PC-3 (cell line): ENCODE measurements around the gene ADAM11. TPM values are rescaled to one million over a fixed set of nuclear protein-coding genes. Genes with fewer than 3 reads are reported as not detected.

Experiments used
- ATAC-seq: fragments of 200-7000 bp; cut with Tn5 transposase; 2 replicates; pipeline ENCODE4 v1.9.1; 2020; ENCODE audit warnings: mild to moderate bottlenecking, moderate library complexity
- BruUV-seq: library from RNA; stranded (reverse); fragments of 400-500 nt; replicated peaks from 2 replicates; lab custom pipeline; 2021; lab: Mats Ljungman, UMichigan
- CTCF ChIA-PET: fragments of 300-600 bp; sonication (Branson Sonifier 250); formaldehyde crosslinking; loops from one replicate; lab custom pipeline; 2022; ENCODE audit warnings: antibody characterized with exemption; lab: Charles Lee
- POLR2A ChIA-PET: fragments of 300-600 bp; sonication (Branson Sonifier 250); formaldehyde crosslinking; loops from one replicate; lab custom pipeline; 2022; ENCODE audit warnings: antibody characterized with exemption; ENCODE audit not compliant: unreplicated experiment; lab: Charles Lee
- DNase-seq: peaks from one replicate; pipeline ENCODE4 v3.0.0-alpha.2; 2015
- H2AFZ ChIP-seq: fragments of 300-600 bp; sonication (generic); 2 replicates; pipeline ENCODE4 v1.6.0; 2016; ENCODE audit warnings: antibody characterized with exemption, low read length
- H3F3A ChIP-seq: fragments of 300-600 bp; sonication (generic); one replicate; pipeline ENCODE4 v1.6.0; 2017; ENCODE audit warnings: antibody characterized with exemption, low read length, control low read depth, mild to moderate bottlenecking; ENCODE audit not compliant: unreplicated experiment
- H3K27ac ChIP-seq: fragments of 300-600 bp; sonication (generic); 2 replicates; pipeline ENCODE4 v1.5.1; 2016; ENCODE audit warnings: mild to moderate bottlenecking, low read length
- H3K27me3 ChIP-seq: fragments of 300-600 bp; sonication (generic); 2 replicates; pipeline ENCODE4 v1.6.1; 2016; ENCODE audit warnings: low read length, mixed read lengths
- H3K36me3 ChIP-seq: fragments of 300-600 bp; sonication (generic); 2 replicates; pipeline ENCODE4 v1.6.1; 2016; ENCODE audit warnings: low read depth, mixed run types, low read length, mixed read lengths
- H3K4me1 ChIP-seq: fragments of 300-600 bp; sonication (generic); 2 replicates; pipeline ENCODE4 v1.5.1; 2016; ENCODE audit warnings: low read length; ENCODE audit not compliant: insufficient read depth
- H3K4me2 ChIP-seq: fragments of 300-600 bp; sonication (generic); 2 replicates; pipeline ENCODE4 v1.6.0; 2016; ENCODE audit warnings: low read length
- H3K4me3 ChIP-seq: fragments of 300-600 bp; sonication (generic); 2 replicates; pipeline ENCODE4 v1.5.1; 2016; ENCODE audit warnings: mild to moderate bottlenecking, low read length, mixed read lengths
- H3K79me2 ChIP-seq: fragments of 300-600 bp; sonication (generic); 2 replicates; pipeline ENCODE4 v1.6.1; 2017; ENCODE audit warnings: low read length, mixed read lengths
- H3K9ac ChIP-seq: fragments of 300-600 bp; sonication (generic); 2 replicates; pipeline ENCODE4 v1.6.0; 2016; ENCODE audit warnings: mild to moderate bottlenecking, low read length
- H3K9me2 ChIP-seq: fragments of 300-600 bp; sonication (generic); replicated peaks from 2 replicates; pipeline ENCODE4 v1.6.1; 2016; ENCODE audit warnings: mixed run types, low read length, mixed read lengths
- H3K9me3 ChIP-seq: fragments of 300-600 bp; sonication (generic); 2 replicates; pipeline ENCODE4 v1.6.1; 2016; ENCODE audit warnings: low read length, mixed read lengths
- H4K20me1 ChIP-seq: fragments of 300-600 bp; sonication (generic); 2 replicates; pipeline ENCODE4 v1.6.1; 2016; ENCODE audit warnings: low read length, mixed read lengths
- EZH2 ChIP-seq: fragments of 300-600 bp; sonication (generic); IDR thresholded peaks from one replicate; pipeline ENCODE4 v1.6.1; 2017; ENCODE audit warnings: antibody characterized with exemption, mild to moderate bottlenecking, low read length; ENCODE audit not compliant: unreplicated experiment
- EZH2phosphoT487 ChIP-seq: fragments of 300-600 bp; sonication (generic); IDR thresholded peaks from 2 replicates; pipeline ENCODE4 v1.6.1; 2018; ENCODE audit warnings: mild to moderate bottlenecking, antibody characterized with exemption, low read length, borderline replicate concordance
- intact Hi-C: fragments of 100-400 bp; cut with micrococcal nuclease; formaldehyde crosslinking; loops from 2 replicates; pipeline ENCODE4 v1.9.0; 2023
- total RNA-seq: library from RNA; depleted of rRNA; stranded (reverse); fragments of >200 nt; gene quantifications from 2 replicates; pipeline ENCODE4 v1.2.3, GENCODE V29; 2014
- TF ChIP-seq, protein P1 (sequence below): fragments of 300-600 bp; sonication (generic); conservative IDR thresholded peaks from 2 replicates; pipeline ENCODE4 v1.5.1; 2017; ENCODE audit warnings: antibody characterized with exemption, low read depth, mild to moderate bottlenecking, low read length

Gene ADAM11
- total RNA-seq, 1 experiment from 2014 or later = 2.9 TPM

DNA sequence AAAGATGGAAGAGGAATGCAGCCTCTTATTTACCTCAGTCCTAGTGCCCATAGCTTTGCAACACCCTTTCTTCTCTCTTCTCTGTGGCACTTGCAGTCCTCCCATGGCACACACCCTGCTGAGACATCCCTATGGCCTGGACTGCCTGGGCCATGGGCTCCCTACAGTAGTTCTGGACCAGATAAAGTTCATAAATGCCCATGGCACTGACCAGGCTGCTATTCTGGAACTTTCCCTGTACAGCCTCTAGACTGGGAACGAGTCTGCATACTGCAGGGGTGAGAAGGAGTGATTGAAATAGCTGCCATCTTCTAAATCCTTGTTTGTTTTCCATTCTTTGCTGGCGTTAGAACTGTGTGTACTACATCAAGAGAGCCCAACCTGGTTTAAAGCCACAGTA lies 24.5 kb upstream of the ADAM11 start:
- ChIA-PET CTCF (no interaction called here), POLR2A (no interaction called here)
- Histone ChIP-seq H3K27ac (no peak overlapping the region), H3K36me3 (peaks cover 38% of the 10 kb centered on the region), H3K9me3 (no peaks in the 10 kb centered on the region), H3K9me2 (no peaks in the 10 kb centered on the region), H3K4me1 (no peaks in the 10 kb centered on the region), H3K4me2 (no peak overlapping the region), H3K79me2 (no peaks in the 10 kb centered on the region), H3K9ac (no peak overlapping the region), H3K4me3 (no peak overlapping the region), H3F3A (no peaks in the 10 kb centered on the region), H3K27me3 (no peaks in the 10 kb centered on the region), H4K20me1 (no peaks in the 10 kb centered on the region), H2AFZ (no peak overlapping the region)
- DNase-seq (no peak), ATAC-seq (no peak)
- BruUV-seq = no TSS peak
- intact Hi-C loops = no loop called here
- TF ChIP-seq, protein P1, sequence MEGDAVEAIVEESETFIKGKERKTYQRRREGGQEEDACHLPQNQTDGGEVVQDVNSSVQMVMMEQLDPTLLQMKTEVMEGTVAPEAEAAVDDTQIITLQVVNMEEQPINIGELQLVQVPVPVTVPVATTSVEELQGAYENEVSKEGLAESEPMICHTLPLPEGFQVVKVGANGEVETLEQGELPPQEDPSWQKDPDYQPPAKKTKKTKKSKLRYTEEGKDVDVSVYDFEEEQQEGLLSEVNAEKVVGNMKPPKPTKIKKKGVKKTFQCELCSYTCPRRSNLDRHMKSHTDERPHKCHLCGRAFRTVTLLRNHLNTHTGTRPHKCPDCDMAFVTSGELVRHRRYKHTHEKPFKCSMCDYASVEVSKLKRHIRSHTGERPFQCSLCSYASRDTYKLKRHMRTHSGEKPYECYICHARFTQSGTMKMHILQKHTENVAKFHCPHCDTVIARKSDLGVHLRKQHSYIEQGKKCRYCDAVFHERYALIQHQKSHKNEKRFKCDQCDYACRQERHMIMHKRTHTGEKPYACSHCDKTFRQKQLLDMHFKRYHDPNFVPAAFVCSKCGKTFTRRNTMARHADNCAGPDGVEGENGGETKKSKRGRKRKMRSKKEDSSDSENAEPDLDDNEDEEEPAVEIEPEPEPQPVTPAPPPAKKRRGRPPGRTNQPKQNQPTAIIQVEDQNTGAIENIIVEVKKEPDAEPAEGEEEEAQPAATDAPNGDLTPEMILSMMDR = no peak
- TF ChIP-seq EZH2 = no peak
- TF ChIP-seq EZH2phosphoT487 = no peak

DNA sequence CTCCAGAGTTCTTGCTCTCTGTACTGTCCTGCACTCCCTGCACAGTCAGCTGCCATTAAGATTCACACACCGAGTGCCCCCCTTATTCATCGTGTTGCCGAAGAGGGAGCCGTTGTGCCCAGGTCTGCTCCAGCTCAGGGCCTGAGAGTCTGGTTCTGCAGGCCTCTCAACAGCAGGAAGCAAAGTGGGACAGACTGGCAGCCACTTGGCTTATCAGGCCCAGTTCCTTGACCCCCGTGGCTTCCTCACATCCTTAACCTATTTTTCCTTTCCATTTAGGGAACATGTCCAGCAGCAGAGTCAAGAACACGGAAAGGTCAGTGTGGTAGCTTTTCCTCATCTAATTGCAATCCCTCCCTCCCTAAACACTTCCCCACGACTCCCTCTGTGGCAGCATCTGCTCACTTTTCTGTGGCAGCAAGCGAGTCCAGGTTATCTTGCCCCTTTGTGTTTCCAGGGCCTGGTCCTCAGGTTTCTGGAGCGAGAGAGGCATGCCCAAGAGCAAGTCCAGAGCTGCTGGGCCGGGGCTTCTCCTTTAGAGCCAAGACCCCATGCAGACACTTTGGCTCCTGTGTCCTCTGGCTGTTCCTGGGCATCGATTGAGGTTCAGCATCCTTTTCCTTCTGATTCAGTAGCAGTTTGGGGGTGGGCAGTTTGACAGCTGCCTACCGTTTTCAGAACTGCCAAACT lies 22.1 kb upstream of the ADAM11 start:
- Histone ChIP-seq H3K9me2 (no peaks in the 10 kb centered on the region), H3K4me3 (no peak overlapping the region), H3K79me2 (no peaks in the 10 kb centered on the region), H3K36me3 (peaks cover 35% of the 10 kb centered on the region; the same call in 1 of the 2 replicates), H3K9ac (no peak overlapping the region), H3K4me2 (no peak overlapping the region), H2AFZ (no peak overlapping the region), H3K4me1 (no peaks in the 10 kb centered on the region), H3K27me3 (no peaks in the 10 kb centered on the region), H4K20me1 (no peaks in the 10 kb centered on the region), H3F3A (no peaks in the 10 kb centered on the region), H3K27ac (no peak overlapping the region), H3K9me3 (no peaks in the 10 kb centered on the region)
- TF ChIP-seq, protein P1 = no peak
- intact Hi-C loops = no loop called here
- DNase-seq = no peak
- ChIA-PET POLR2A (no interaction called here), CTCF (interaction anchor here (0.5 kb wide), 1 partner anchor 59 kb away, joined by 3 read pairs; no protein-coding TSS in a partner anchor)
- ATAC-seq = no peak
- no TSS peak for BruUV-seq

DNA sequence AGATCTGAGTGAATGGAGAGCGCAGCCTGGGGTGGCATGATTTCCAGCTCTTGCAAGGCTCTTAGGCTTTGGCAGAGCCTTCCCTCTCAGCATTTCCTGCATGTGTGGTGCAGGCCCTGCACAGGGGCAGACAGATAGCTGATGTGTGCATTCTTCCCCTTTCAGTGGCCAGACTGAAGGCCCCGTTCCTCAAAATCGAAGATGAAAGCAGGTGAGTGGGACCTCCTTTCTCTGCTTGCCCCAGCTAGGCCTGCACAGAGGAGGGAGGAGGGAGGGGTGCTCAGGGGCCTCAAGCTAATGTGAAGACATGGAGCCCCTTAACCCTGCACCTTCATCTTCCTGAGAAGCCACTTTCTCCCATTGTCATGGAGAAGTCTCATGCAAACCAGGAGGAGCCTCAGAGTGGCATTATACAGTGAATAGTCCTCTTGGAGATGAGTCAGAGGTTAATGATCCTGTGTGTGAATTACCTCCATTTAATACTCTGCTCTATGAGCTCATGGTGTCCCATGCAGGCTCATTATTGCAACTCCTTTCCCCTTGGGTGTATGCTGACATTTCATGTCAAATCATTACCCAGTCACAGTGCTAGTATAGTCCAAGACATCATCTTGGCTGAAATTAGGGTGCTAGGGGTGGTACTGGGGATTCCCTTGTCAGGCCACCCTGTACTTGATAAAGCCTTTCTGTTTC lies 20.4 kb upstream of the ADAM11 start:
- Histone ChIP-seq H3K27me3 (no peaks in the 10 kb centered on the region), H3K4me3 (no peak overlapping the region), H4K20me1 (no peaks in the 10 kb centered on the region), H3K9me2 (no peaks in the 10 kb centered on the region), H3K9ac (no peak overlapping the region), H2AFZ (no peak overlapping the region), H3K79me2 (no peaks in the 10 kb centered on the region), H3K36me3 (peaks cover 29% of the 10 kb centered on the region; the same call in 1 of the 2 replicates), H3K4me2 (no peak overlapping the region), H3F3A (no peaks in the 10 kb centered on the region), H3K4me1 (no peaks in the 10 kb centered on the region), H3K9me3 (no peaks in the 10 kb centered on the region), H3K27ac (no peak overlapping the region)
- TF ChIP-seq EZH2 (no peak), EZH2phosphoT487 (no peak)
- TF ChIP-seq, protein P1 = no peak
- CTCF ChIA-PET = no interaction called here
- BruUV-seq = no TSS peak
- intact Hi-C loops = no loop called here
- POLR2A ChIA-PET = no interaction called here
- ATAC-seq (peak; percentile 68), DNase-seq (no peak)
